Measurements from ENCODE around the gene OSM. TPM values are rescaled to one million over a fixed set of nuclear protein-coding genes. Genes with fewer than 3 reads are reported as not detected.

The OSM gene
- total and polyA plus RNA-seq, 3 experiments from 2014 or later = 16.4 to 20.7 (median 18.9) TPM

DNA sequence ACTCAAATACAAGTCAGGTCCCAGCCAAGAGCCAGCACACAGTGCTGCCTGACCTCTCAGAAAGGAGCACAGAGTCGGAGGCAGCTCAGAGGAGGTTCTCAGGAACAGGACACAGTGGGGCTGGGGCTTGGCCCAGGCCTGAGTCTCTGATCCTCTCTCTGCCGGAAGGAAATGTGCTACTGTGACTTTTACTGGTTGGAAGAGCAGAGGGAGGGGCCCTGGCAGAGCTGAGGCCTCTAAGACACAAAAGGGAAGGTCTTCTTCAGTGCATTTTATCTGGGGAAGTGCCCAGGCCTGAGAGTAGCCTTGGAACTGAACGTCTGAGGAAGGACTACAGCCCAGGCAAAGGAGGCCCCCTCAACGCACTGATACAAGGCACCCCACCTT lies 38.9 kb upstream of the OSM start:
- Mint-ChIP-seq H3K27me3 (no peaks in the 10 kb centered on the region), H3K27ac (peak overlapping the region; percentile 78 to 99 (median 91)), H3K4me3 (peak overlapping the region; percentile 64 to 77 (median 69)), H3K9me3 (no peaks in the 10 kb centered on the region), H3K36me3 (peaks cover 0 to 39% (median 7%) of the 10 kb centered on the region in 3 donors), H3K4me1 (peaks cover 94 to 100% (median 99%) of the 10 kb centered on the region in 3 donors)
- no peaks in the 10 kb centered on the region for H3K9me3 ChIP-seq (ENCODE audit: low read length)
- ChIA-PET CTCF (interaction anchor here (1.1 to 8.6 kb wide), 4 partner anchors 15 to 82 kb away, joined by 5 to 98 read pairs (median 26); partner anchors contain the start of genes CASTOR1, RNF215 and TBC1D10A), POLR2A (interaction anchor here (0.8 to 7.2 kb wide), 5 partner anchors 8 to 51 kb away, joined by 3 to 71 read pairs (median 15); partner anchors contain the start of genes CASTOR1, CCDC157, SF3A1 and TBC1D10A)
- DNase-seq = peak in 4 of 5 donors; percentile 35 to 68 (median 60)
- no peaks in the 10 kb centered on the region for H3K27me3 ChIP-seq (ENCODE audit: insufficient read depth, low read length, poor library complexity, severe bottlenecking)
- H3K4me3 ChIP-seq (ENCODE audit: low read length) = peak overlapping the region; percentile 61
- H3K36me3 ChIP-seq (ENCODE audit: insufficient read depth, low read length) = peaks cover 13% of the 10 kb centered on the region
- peaks cover 99% of the 10 kb centered on the region for H3K4me1 ChIP-seq (ENCODE audit: insufficient read depth, low read length)
- peak overlapping the region; percentile 40 for H3K27ac ChIP-seq (ENCODE audit: low read depth, low read length)

DNA sequence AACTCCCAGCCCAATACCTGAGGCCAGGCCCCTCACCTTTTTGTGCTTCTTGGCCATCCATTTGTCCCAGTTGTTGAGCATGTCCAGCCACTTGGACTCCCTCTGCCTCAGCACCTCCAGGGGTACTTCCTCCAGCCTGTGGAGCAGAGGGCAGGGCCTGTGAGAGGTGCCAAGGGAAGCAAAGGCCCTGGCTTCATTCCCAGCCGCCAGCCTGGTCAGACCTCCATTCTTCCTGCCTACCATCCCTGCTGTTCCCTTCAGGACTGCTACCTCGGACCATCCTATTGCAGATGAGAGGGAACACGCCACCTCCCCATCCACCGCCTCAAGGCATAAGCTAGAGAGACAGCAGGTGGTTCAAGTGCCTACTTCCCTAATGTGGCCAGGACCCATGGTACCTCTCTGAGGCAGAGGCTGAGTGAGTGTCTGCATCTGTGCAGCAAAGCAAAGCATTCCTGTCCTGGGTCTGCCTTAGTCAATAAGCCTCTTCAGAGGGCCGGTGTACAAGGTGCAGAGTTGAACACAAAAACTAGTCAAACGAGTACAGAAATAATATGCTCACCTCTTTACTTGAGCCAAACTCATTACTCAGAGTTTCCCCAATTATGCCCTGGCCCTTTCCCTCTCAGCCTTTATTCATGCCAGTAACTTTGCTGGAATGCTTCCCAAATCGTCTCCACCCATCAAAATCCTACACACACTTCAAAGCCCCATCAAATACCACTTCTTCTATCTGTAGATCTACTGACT lies 38.0 kb upstream of the OSM start:
- H3K4me3 Mint-ChIP-seq = peak overlapping the region; percentile 24 to 77 (median 66)
- CTCF ChIA-PET = interaction anchor here (1.1 to 8.6 kb wide), 4 partner anchors 14 to 83 kb away, joined by 5 to 98 read pairs (median 26); partner anchors contain the start of genes CASTOR1, RNF215 and TBC1D10A
- Histone ChIP-seq H3K9me3 (ENCODE audit: low read length) (no peaks in the 10 kb centered on the region), H3K4me3 (ENCODE audit: low read length) (peak overlapping the region; percentile 61), H3K27me3 (ENCODE audit: insufficient read depth, low read length, poor library complexity, severe bottlenecking) (no peaks in the 10 kb centered on the region), H3K27ac (ENCODE audit: low read depth, low read length) (peak overlapping the region; percentile 40), H3K36me3 (ENCODE audit: insufficient read depth, low read length) (peaks cover 16% of the 10 kb centered on the region), H3K4me1 (ENCODE audit: insufficient read depth, low read length) (peaks cover 98% of the 10 kb centered on the region)
- no peaks in the 10 kb centered on the region for H3K9me3 Mint-ChIP-seq
- no peaks in the 10 kb centered on the region for H3K27me3 Mint-ChIP-seq
- peak overlapping the region; percentile 78 to 99 (median 91) for H3K27ac Mint-ChIP-seq
- H3K36me3 Mint-ChIP-seq = peaks cover 0 to 46% (median 7%) of the 10 kb centered on the region in 3 donors
- peaks cover 86 to 94% (median 91%) of the 10 kb centered on the region in 3 donors for H3K4me1 Mint-ChIP-seq
- DNase-seq = no peak
- POLR2A ChIA-PET = interaction anchor here (2.0 to 7.2 kb wide), 5 partner anchors 9 to 52 kb away, joined by 10 to 71 read pairs (median 21); partner anchors contain the start of genes CASTOR1, CCDC157, SF3A1 and TBC1D10A

DNA sequence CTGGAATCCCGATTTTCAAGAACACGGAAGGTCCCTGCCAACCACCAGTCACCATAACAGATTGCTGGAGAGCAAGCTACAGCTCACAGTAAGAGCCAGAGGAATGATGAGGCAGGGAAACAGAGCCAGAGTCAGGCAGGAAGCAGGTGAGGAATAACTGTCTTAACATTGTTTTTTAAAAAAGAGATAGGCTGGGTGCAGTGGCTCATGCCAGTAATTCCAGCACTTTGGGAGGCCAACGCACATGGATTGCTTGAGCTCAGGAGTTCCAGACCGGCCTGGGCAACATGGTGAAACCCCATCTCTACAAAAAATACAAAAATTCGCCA lies 36.1 kb upstream of the OSM start:
- Mint-ChIP-seq H3K36me3 (peaks cover 0 to 62% (median 7%) of the 10 kb centered on the region in 3 donors), H3K27me3 (no peaks in the 10 kb centered on the region), H3K4me1 (peaks cover 80 to 90% (median 88%) of the 10 kb centered on the region in 3 donors), H3K4me3 (peak overlapping the region; percentile 38 to 82 (median 59)), H3K9me3 (no peaks in the 10 kb centered on the region), H3K27ac (peak overlapping the region; percentile 83 to 96 (median 91))
- Histone ChIP-seq H3K4me3 (ENCODE audit: low read length) (peak overlapping the region; percentile 49), H3K27me3 (ENCODE audit: insufficient read depth, low read length, poor library complexity, severe bottlenecking) (no peaks in the 10 kb centered on the region), H3K27ac (ENCODE audit: low read depth, low read length) (peak overlapping the region; percentile 22), H3K4me1 (ENCODE audit: insufficient read depth, low read length) (peaks cover 97% of the 10 kb centered on the region), H3K9me3 (ENCODE audit: low read length) (no peaks in the 10 kb centered on the region), H3K36me3 (ENCODE audit: insufficient read depth, low read length) (peaks cover 34% of the 10 kb centered on the region)
- POLR2A ChIA-PET = interaction anchor here (3.1 to 7.2 kb wide), 3 partner anchors 13 to 53 kb away, joined by 12 to 71 read pairs (median 21); partner anchors contain the start of genes CASTOR1, CCDC157, SF3A1 and TBC1D10A
- CTCF ChIA-PET = interaction anchor here (0.9 to 8.6 kb wide), 3 partner anchors 12 to 24 kb away, joined by 3 to 98 read pairs (median 3); partner anchors contain the start of genes CASTOR1 and TBC1D10A
- no peak for DNase-seq

DNA sequence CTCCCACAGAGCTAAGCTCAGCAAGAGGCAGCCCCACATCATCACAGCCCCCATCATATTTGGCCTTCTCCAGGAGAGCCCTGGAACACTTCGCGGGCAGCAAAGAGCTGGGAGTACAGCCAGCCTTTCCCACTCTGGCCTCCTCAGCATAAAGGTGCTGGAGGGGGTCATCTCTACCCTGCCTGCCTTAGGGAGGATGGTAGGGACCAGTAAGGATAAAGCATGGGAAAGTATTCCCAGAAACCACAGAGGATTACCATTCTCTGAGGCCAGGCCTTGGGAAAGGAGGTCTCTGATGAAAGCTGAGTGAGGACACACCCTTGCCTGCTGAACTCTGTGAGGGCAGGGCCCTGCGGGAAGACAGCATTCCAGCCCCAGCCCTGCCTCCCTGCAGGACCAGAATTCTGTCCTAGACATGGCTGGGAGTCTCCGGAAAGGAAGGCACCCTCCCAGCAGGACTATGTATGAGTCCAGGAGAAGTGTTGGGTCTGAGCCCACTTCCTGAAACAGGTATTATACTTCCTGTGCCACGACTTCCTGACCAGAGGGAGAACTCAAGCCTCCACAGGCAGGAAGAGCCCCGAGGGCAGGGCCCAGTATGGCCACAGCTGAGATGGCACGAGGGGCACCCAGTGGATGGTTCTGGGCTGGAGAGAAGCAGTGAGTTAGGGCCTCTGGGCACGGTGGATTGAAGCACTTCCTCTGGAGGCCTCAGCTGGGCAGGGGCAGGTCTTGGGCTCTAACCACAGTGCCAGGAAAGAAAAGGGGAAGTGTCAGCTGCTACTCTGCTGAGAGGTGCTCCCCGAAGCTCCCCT lies 35.6 kb upstream of the OSM start:
- H3K27ac Mint-ChIP-seq = peak overlapping the region; percentile 83 to 96 (median 91)
- Histone ChIP-seq H3K4me1 (ENCODE audit: insufficient read depth, low read length) (peaks cover 97% of the 10 kb centered on the region), H3K27me3 (ENCODE audit: insufficient read depth, low read length, poor library complexity, severe bottlenecking) (no peaks in the 10 kb centered on the region), H3K36me3 (ENCODE audit: insufficient read depth, low read length) (peaks cover 35% of the 10 kb centered on the region), H3K9me3 (ENCODE audit: low read length) (no peaks in the 10 kb centered on the region), H3K4me3 (ENCODE audit: low read length) (peak overlapping the region; percentile 49), H3K27ac (ENCODE audit: low read depth, low read length) (peak overlapping the region; percentile 22)
- ChIA-PET POLR2A (interaction anchor here (3.1 to 7.2 kb wide), 3 partner anchors 13 to 54 kb away, joined by 12 to 71 read pairs (median 21); partner anchors contain the start of genes CASTOR1, CCDC157, SF3A1 and TBC1D10A), CTCF (interaction anchor here (1.1 to 8.6 kb wide), 3 partner anchors 12 to 25 kb away, joined by 4 to 98 read pairs (median 12); partner anchors contain the start of genes CASTOR1 and TBC1D10A)
- peaks cover 0 to 68% (median 7%) of the 10 kb centered on the region in 3 donors for H3K36me3 Mint-ChIP-seq
- DNase-seq = no peak
- no peaks in the 10 kb centered on the region for H3K27me3 Mint-ChIP-seq
- H3K9me3 Mint-ChIP-seq = no peaks in the 10 kb centered on the region
- peaks cover 79 to 90% (median 88%) of the 10 kb centered on the region in 3 donors for H3K4me1 Mint-ChIP-seq
- peak overlapping the region; percentile 38 to 91 (median 59) for H3K4me3 Mint-ChIP-seq

DNA sequence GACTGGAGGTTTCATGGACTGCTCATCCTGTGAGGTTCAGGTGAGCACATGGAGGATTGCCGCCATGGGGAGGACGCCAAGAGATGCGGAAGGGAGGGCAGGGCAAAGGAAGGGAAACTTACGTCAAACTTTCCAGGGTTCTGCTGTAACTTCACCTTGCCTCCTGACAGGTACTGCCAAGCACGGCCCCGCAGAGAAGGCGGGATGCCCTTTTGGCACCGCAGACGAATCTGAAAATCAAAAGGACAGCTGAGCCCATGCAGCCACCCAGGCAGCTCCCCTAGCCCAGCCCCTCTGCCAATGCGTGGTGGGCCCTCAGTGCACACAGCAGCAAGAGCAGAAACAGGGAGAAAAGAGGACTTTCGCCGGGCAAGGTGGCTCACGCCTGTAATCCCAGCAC lies 32.7 kb upstream of the OSM start:
- Mint-ChIP-seq H3K4me1 (peaks cover 65 to 75% (median 74%) of the 10 kb centered on the region in 3 donors), H3K27ac (peak overlapping the region in 2 of 8 donors; percentile 59 to 77), H3K36me3 (peaks cover under 1 to 92% (median 7%) of the 10 kb centered on the region in 3 donors), H3K27me3 (no peaks in the 10 kb centered on the region), H3K4me3 (no peak overlapping the region), H3K9me3 (no peaks in the 10 kb centered on the region)
- Histone ChIP-seq H3K9me3 (ENCODE audit: low read length) (no peaks in the 10 kb centered on the region), H3K27me3 (ENCODE audit: insufficient read depth, low read length, poor library complexity, severe bottlenecking) (no peaks in the 10 kb centered on the region), H3K4me1 (ENCODE audit: insufficient read depth, low read length) (peaks cover 94% of the 10 kb centered on the region), H3K4me3 (ENCODE audit: low read length) (no peak overlapping the region), H3K27ac (ENCODE audit: low read depth, low read length) (no peak overlapping the region), H3K36me3 (ENCODE audit: insufficient read depth, low read length) (peaks cover 48% of the 10 kb centered on the region)
- no peak for DNase-seq
- ChIA-PET POLR2A (no interaction called here), CTCF (interaction anchor here (1.8 to 3.0 kb wide), 2 partner anchors 9 to 11 kb away, joined by 4 to 12 read pairs; partner anchors contain the start of gene CASTOR1)

DNA sequence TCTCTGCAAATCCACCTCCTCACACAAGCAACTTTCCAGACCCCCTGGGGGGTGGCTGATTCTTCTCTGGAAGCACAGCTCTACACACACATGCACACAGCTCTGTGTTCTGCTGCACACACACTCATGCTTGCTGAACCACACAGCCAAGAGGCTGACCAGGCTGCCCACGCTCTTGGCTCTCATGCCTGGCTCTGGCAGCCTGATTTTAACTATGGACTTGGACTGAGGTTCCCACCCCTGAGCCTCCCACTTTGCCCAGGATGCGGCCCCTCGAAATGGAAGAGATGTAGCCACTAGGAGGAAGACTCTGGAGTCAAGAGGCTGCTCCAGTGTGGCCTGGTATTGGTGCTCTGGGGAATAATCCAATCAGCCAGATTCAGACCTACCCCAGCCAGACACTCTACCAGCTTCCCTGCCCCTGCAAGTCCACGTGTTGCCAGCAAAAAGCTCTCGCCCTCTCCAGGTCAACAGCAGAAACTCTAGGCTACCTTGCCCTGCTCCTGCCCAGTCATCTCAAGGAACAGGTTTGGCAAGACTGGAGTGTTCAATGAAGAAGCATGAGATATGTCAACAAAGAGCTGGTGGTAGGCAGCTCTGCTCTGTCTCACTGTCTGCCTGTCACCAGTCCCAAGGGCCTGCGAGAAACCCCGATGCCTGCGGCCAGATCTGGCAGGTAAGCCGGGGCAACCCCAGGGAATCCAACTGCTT lies 31.5 kb upstream of the OSM start:
- Histone ChIP-seq H3K9me3 (ENCODE audit: low read length) (no peaks in the 10 kb centered on the region), H3K27me3 (ENCODE audit: insufficient read depth, low read length, poor library complexity, severe bottlenecking) (no peaks in the 10 kb centered on the region), H3K27ac (ENCODE audit: low read depth, low read length) (no peak overlapping the region), H3K36me3 (ENCODE audit: insufficient read depth, low read length) (peaks cover 55% of the 10 kb centered on the region), H3K4me1 (ENCODE audit: insufficient read depth, low read length) (peaks cover 82% of the 10 kb centered on the region), H3K4me3 (ENCODE audit: low read length) (peak overlapping the region; percentile 18)
- DNase-seq = no peak
- ChIA-PET CTCF (interaction anchor here (0.7 to 3.0 kb wide), 3 partner anchors 10 to 12 kb away, joined by 3 to 10 read pairs (median 4); no protein-coding TSS in a partner anchor), POLR2A (interaction anchor here (0.6 kb wide), 1 partner anchor 126 kb away, joined by 3 read pairs; no protein-coding TSS in a partner anchor)
- Mint-ChIP-seq H3K4me3 (no peak overlapping the region), H3K9me3 (no peaks in the 10 kb centered on the region), H3K27me3 (no peaks in the 10 kb centered on the region), H3K4me1 (peaks cover 54 to 63% (median 63%) of the 10 kb centered on the region in 3 donors), H3K27ac (peak overlapping the region; percentile 33 to 90 (median 66)), H3K36me3 (peaks cover 5 to 94% (median 10%) of the 10 kb centered on the region in 3 donors)

Data from CD8-positive, alpha-beta memory T cell (primary cell).